Measurements from ENCODE around the gene CSTF3.
"Not testable (repeated sequence)": the region's sequence is repeated elsewhere in the genome, so short reads cannot be mapped to it uniquely, and the experiment has no call there.

CSTF3 gene

GRCh38 chr11:33094157-33094556, 67.1 kb downstream of the CSTF3 start:
- FAIRE-seq (no peak), DNase-seq (ENCODE audit: insufficient read length, low spot score) (no peak)

- peak; percentile 21 for FAIRE-seq
- no peak for DNase-seq (ENCODE audit: insufficient read length, low spot score)
Measured at GRCh38 chr11:33089776-33090175, 71.5 kb downstream of the CSTF3 start.

- FAIRE-seq: no peak
- DNase-seq (ENCODE audit: insufficient read length, low spot score): no peak
Measured at GRCh38 chr11:33086017-33086416, 75.3 kb downstream of the CSTF3 start.

GRCh38 chr11:33083918-33084317, 77.4 kb downstream of the CSTF3 start:
- FAIRE-seq (no peak), DNase-seq (ENCODE audit: insufficient read length, low spot score) (no peak)

GRCh38 chr11:33072465-33072864, 88.8 kb downstream of the CSTF3 start:
- FAIRE-seq (no peak), DNase-seq (ENCODE audit: insufficient read length, low spot score) (no peak)

GRCh38 chr11:33068611-33069340, 92.5 kb downstream of the CSTF3 start:
- DNase-seq (ENCODE audit: insufficient read length, low spot score) (no peak), FAIRE-seq (no peak)

GRCh38 chr11:33067294-33067693, 94.0 kb downstream of the CSTF3 start:
- DNase-seq (ENCODE audit: insufficient read length, low spot score): no peak
- FAIRE-seq: no peak

- FAIRE-seq: no peak
Measured at GRCh38 chr11:33065445-33066178, 95.7 kb downstream of the CSTF3 start.

GRCh38 chr11:33064866-33065265, 96.4 kb downstream of the CSTF3 start:
- FAIRE-seq (no peak), DNase-seq (ENCODE audit: insufficient read length, low spot score) (no peak)

More at GRCh38 chr11:33065445-33066178, 95.7 kb downstream of the CSTF3 start:
- DNase-seq (ENCODE audit: insufficient read length, low spot score): peak; percentile 21

GRCh38 chr11:33064033-33064825, 97.1 kb downstream of the CSTF3 start:
- FAIRE-seq: no peak
- DNase-seq (ENCODE audit: insufficient read length, low spot score): no peak

GRCh38 chr11:33063326-33063881, 97.9 kb downstream of the CSTF3 start:
- DNase-seq (ENCODE audit: insufficient read length, low spot score) (no peak), FAIRE-seq (no peak)

- no peak for FAIRE-seq
- no peak for DNase-seq (ENCODE audit: insufficient read length, low spot score)
Measured at GRCh38 chr11:33062137-33062536, 99.1 kb downstream of the CSTF3 start.

- no peak for FAIRE-seq
- DNase-seq (ENCODE audit: insufficient read length, low spot score): no peak
Measured at GRCh38 chr11:33060271-33060670, 101.0 kb downstream of the CSTF3 start.

GRCh38 chr11:33059331-33060007, 101.8 kb downstream of the CSTF3 start:
- FAIRE-seq: no peak
- DNase-seq (ENCODE audit: insufficient read length, low spot score): no peak

GRCh38 chr11:33057284-33057683, 104.0 kb downstream of the CSTF3 start:
- FAIRE-seq (no peak), DNase-seq (ENCODE audit: insufficient read length, low spot score) (no peak)

- no peak for DNase-seq (ENCODE audit: insufficient read length, low spot score)
- no peak for FAIRE-seq
Measured at GRCh38 chr11:33055375-33055774, 105.9 kb downstream of the CSTF3 start.

GRCh38 chr11:33052231-33052630, 109.0 kb downstream of the CSTF3 start:
- no peak for FAIRE-seq
- DNase-seq (ENCODE audit: insufficient read length, low spot score): no peak

GRCh38 chr11:33049565-33050408, 111.5 kb downstream of the CSTF3 start:
- not testable (repeated sequence) for FAIRE-seq; DNase-seq (ENCODE audit: insufficient read length, low spot score)

GRCh38 chr11:33048701-33049100, 112.6 kb downstream of the CSTF3 start:
- not testable (repeated sequence) for FAIRE-seq; DNase-seq (ENCODE audit: insufficient read length, low spot score)

All from GM19239 (cell line).